Stimulated activated CD4-positive, alpha-beta T cell treated with anti-CD3 and anti-CD28 coated beads, Interleukin-1b, Interleukin-23, amount 100 ng/mL, for 1 hour (primary cell): Measurements from ENCODE around the gene BIRC6.
"Not testable (repeated sequence)": the region's sequence is repeated elsewhere in the genome, so short reads cannot be mapped to it uniquely, and the experiment has no call there.

Experiments
- DNase-seq, 2 donors: peaks; one replicate each; pipeline ENCODE4 v3.0.0-alpha.2; 2020; ENCODE audit warnings: low read depth in 2 of 2

The BIRC6 gene

DNA sequence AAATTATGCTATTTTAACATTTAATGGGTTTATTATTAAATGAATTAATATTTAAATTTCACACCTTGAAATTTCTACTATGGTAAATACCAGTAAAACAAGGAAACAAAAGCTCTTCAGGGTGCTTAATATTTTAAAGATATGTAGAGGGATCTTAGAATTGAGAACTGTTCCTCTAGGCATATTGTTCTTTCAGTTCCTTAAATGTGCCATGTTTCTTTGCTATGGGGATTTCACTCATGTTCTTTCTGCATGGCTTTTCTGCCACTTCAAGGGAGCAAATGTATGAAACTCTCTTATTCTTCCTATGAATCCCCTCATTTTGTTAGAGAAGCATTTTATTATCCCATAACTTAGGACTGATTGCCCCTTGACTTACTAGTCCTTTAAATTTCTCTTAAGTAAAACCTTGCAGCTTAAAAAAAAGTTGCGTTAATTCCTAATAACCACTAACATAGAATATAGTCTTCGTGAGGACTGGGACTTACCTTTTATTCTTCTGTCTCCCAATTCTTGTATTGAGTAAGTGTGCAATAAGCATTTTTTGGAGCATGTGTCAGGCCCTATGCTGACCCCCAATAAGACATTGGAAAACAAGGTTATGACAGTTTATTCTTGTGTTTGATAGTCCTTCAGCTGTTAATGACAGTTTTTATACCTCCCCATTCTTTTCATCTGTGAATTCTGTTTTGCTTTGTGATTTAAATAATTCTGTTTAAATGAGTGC lies 95.7 kb downstream of the BIRC6 start:
- DNase-seq: no peak

DNA sequence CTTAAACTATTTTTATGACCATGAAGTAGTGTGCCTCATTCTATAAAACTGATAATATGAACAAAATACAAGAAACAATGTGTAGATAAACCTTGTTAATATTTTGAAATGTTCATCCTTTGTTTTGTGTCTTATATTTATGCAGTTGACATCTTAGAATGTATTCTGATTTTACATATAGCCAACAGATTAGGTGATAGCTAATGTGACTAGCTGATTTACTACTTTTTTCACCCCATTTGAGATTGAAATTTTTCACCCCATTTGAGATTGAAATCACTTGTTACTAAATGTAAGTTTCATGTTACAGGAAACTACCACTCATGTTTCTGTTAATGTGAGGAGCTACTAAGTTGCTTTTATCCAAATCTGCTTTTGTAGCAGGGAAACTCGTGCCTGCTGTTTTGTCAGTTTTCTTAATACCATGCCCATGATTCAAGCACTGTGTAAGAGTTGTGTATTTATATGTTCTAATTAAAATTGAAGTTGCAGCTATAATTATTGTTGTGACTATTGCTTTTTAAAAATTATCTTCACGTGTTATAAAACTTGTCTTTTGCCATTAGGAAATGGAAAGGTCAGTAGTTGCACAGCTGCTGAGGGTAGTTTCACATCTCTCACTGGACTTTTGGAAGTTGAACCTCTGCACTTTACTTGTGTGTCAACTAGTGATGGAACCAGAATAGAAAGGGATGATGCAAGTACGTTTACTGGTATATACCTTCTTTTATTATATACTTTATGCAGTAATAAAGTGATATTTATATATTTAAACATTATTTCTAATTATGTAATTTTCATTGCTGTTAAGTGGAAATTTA lies 96.6 kb downstream of the BIRC6 start:
- DNase-seq: no peak

DNA sequence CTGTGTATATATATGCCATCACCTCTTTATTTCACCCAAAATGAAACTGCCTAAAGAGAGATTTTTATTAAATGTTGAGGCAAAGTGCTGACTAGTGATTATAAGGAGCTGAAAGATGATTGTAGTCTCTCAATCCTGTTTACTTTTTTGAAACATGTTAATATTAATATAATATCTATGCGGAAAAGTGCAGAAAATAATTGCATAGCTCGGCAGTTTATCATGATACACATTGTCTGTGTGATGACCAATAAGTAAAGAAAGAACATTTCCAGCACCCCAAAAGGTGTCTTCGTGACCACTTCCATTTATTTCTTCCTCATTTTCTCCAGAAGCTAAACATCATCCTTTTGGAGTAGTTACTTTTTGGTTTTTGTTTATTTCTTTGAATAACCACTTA lies 99.0 kb downstream of the BIRC6 start:
- no peak for DNase-seq

DNA sequence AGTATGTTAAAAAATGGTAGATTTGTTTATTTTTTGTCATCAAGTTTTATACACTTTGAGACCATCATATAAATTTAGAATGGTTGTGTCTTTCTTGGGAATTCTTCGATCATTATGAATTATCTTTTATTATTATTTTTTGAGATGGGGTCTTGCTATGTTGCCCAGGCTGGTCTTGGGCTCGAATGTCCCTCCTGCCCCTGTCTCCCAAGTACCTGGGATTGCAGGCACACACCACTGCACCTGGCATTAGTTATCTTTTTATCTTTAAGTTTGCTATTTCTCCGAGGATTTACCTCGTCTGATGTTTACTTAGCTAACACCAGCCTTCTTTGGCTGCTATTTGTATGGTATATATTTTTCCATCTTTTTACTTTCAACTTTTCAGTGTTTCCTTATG lies 100.0 kb downstream of the BIRC6 start:
- DNase-seq: no peak

DNA sequence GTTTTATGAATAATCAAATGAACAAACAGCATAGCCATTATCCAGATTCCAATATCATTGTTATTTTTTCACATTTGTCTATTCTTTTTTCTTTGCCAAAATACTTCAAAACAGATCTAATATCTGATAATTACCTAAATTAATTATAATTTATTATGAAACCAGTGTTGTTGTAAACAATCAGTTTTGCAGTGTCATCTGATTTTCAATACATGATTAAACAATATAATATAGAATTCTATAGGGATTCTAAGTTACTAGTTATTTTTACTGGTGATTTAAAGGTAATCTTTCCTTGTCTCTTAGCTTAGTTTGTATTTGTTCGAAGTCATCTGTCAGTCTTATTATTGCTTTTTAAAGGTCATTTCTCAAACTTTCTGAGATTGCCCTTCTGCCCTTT lies 101.0 kb downstream of the BIRC6 start:
- DNase-seq: no peak

DNA sequence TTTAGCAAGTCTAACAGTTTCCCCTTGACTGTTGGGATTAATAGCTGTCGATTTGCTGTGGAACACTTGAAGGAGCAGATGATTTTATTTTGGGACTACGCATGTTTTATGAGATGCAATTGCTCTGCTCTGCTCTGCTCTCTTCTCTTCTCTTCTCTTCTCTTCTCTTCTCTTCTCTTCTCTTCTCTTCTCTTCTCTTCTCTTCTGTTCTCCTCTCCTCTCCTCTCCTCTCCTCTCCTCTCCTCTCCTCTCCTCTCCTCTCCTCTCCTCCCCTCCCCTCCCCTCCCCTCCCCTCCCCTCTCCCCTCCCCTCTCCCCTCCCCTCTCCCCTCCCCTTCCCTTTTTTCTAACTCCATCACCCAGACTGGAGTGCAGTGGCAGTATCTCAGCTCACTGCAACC lies 104.0 kb downstream of the BIRC6 start:
- DNase-seq: not testable (repeated sequence)

DNA sequence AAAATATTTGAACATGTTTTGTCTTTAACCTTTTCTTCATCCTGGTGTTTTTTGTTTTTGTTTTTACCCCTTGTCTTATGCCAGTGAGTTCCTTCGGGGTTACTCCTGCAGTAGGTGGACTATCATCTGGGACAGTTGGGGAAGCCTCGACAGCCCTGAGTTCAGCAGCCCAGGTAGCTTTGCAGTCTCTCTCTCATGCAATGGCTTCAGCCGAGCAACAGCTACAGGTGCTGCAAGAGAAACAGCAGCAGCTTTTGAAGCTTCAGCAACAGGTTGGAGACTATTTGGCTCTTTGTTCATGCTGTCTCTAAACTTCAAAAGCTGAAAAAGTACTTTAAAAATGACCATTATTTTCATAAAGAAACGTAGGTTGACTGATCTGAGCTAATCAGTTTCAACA lies 106.3 kb downstream of the BIRC6 start:
- DNase-seq: no peak

DNA sequence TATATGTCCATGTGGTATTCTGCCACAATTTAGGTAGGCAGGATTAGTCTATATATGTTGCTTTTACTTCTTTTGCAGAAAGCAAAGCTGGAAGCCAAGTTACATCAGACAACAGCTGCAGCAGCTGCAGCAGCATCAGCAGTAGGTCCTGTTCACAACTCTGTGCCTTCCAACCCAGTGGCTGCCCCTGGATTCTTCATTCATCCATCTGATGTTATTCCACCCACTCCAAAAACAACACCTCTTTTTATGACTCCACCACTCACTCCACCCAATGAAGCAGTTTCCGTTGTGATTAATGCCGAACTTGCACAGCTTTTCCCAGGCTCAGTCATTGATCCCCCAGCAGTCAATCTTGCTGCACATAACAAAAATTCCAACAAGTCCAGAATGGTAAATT lies 107.6 kb downstream of the BIRC6 start:
- DNase-seq: no peak

DNA sequence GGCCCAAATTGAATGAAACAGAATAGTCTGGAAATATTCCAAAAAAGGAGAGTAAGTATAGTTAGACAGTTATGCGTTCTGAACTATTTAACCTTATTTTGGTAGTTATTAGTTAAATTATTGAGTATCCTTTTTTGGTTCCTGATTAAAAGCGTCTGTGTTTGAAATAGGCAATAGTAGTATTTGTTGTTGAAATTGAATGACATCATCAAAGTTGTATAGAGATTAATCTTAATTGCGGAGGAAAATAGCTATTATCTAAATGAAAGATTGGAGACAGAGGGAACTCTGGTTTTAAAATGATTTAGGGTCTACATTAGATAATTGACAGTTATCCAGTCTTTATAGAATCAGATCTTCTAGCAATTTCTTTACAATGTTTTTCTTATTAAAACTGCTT lies 115.8 kb downstream of the BIRC6 start:
- no peak for DNase-seq

DNA sequence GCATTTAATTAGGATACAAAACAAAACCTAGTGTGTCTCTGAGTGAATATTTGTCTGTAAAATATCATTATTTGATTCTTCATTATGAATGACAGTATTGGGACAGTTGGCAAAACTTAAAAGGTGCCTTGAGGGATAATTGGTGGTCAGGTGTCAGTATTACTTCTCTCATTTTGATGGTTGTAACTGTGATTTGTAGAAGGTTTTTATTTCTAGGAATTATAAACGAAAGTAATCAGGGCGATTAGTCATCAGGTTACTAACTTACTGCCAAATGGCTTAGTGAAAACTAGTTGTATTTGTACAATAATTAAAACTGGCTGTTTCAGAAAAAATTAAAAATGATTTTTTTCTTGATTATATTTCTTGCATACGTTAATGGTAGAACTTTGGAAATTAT lies 117.6 kb downstream of the BIRC6 start:
- no peak for DNase-seq

DNA sequence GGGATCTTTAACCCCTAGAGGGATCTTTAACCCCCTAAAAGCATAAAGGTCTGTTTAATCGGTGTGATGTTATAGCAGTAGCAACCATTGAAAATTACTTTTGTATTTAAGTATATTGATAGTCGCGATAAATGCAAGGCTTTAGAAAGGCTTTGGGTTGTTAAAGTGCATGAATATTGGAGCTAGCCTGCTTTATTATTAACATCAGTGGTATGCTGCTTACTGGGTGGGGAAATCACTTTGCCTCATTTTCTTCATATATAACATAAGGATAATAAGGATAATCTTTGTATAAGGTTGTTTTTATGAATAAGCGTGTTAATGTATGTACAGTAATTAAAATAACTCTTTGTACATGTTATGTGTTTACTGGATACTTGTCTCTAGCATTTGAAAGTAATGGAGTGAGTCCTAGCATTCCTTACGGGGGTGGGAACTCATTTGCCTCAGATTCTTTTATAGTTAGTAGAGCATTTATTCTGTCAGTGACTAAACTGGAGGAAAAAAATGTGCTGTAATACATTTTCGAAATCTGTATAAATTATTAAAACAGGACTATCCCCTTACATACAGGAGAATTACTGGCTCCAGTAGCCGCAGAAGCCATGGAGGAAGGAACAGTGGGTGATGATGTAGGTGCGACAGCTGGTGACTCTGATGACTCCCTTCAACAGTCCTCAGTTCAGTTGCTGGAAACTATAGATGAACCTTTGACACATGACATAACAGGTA lies 122.2 kb downstream of the BIRC6 start:
- DNase-seq: no peak

DNA sequence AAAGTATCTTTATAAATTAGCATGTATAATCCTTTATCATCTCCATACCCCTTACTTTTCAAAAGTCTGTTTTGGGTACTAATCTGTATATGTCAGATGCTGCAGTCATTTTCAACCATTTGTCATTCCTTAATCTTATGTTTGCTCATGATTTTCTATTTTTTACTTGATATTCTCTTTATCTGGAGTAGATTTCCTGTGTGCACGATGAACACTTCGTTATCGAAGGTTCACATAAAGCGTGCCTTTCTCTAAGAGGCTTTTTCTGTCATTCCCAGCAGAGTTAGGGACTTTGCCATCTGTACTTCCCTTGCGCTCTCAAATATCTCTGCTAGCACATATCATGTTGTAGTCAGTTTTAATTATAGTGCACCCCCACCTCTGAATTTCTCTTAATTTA lies 123.2 kb downstream of the BIRC6 start:
- no peak for DNase-seq

DNA sequence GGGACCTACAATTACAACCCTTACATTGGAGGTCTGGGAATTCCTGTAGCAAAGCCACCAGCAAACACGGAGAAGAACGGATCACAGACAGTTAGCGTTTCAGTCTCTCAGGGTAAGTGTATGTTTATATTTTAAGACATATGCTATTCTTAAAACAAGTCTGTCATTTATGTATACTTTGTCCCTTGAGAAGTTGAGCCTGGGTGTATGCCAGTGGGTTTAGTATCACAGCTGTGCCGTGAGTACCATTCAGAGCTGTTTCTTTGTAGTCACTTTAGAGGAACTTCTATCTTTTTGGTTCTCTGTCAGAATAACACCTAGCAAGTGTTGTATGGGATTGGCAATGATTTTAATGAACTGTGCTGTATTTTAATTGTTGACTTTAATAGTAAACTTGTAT lies 125.6 kb downstream of the BIRC6 start:
- no peak for DNase-seq

DNA sequence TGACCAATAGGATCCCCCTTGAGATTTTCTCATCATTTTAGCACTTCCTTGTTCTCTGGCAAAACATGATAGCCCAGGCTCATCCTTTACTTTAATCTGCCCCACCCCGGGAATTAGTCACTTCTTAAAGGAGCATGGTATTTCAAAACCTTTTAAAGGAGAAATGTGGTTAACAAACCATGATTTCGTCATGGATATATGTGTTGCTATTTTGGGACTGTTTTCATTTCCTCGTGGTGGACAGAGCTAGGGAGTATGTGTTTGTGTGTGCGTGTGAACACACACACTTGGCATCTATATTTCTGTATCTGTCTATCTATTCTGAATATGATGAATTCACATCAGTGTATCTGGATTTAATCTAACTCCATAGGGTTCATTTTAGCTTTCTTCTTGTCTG lies 128.1 kb downstream of the BIRC6 start:
- no peak for DNase-seq

DNA sequence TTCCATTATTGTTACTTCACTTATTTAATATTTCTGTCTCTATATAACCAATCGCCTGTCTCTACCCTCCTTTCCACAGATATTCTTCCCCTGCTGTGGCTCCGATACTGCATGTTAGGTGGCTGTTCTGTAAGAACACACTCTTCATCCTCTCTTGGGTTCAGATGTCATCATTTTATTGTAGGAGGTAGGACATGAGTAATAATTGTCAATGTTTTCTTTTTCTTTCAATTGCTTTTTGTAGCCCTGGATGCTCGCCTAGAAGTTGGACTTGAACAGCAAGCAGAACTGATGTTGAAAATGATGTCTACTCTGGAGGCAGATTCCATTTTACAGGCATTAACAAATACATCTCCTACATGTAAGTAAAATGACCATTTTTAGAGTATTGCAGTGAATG lies 128.6 kb downstream of the BIRC6 start:
- no peak for DNase-seq

DNA sequence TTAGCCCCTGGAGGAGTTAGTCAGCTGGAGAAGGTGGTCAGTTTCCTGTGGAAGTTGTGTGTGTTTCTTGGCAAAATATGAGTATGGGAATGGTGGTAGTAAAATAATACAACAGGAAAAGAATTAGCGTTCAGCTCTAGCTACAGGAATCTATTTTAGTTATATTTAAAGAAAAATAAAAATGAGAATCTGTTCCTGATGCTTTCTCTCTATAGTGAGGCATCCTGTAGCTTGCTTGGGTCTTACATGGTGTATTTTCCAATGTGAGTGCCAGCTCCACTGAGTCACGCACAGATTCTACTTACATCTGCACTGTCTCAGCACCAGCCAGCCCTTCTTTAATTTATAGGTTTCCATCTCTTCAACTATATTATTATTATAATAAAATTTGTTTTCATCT lies 132.2 kb downstream of the BIRC6 start:
- DNase-seq: no peak

DNA sequence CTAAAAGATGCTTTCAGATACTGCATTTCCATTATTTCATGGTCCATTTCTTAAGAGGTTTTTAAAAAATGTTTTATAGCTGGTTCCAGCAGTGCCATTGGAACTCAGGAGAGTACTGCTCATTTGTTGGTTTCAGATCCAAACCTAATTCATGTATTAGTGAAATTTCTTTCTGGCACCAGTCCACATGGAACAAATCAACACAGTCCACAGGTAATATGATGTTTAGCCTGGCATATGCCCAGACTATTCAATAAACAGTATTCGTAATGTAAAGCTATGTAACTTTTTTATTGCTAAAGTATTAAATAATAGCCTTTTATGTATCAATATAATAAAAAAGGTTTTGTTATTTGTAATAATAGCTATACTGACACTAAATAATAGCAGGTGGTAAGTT lies 134.5 kb downstream of the BIRC6 start:
- no peak for DNase-seq

DNA sequence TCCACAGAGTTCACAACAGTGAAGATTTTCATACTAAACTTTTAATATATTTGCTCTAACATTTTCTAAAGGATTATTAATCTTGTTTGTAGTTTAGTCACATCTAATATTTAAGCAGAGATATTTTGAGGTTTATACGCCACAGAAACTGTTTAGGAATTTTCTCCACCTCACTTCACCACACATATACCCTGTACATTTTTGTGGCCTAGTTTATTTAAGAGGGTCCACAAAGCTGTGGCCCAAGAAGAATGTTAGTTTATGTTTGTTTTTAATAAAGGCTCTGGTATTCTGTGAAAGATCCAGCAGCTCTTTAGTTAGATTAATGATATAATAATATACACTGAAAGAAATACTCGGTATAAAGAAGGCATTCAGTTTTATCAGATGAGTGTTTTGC lies 138.3 kb downstream of the BIRC6 start:
- DNase-seq: no peak

DNA sequence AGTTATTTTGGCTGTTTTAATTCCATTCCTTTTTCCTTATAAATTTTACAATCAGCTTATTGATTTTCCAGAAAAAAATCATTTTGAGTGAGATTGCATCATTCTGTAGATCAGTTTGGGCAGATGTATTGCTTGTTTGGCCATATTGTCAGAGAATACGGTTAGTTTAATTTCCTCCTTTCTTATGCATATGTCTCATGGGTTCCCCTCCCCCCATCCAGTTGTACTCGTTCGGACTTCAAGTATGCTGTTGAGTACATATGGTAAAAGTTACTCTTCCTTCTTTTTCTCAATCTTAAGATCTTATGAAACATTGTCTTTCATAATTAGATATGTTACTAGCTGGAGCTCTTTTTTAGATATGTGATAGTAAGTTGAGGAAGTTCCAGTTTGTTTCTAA lies 139.8 kb downstream of the BIRC6 start:
- no peak for DNase-seq

DNA sequence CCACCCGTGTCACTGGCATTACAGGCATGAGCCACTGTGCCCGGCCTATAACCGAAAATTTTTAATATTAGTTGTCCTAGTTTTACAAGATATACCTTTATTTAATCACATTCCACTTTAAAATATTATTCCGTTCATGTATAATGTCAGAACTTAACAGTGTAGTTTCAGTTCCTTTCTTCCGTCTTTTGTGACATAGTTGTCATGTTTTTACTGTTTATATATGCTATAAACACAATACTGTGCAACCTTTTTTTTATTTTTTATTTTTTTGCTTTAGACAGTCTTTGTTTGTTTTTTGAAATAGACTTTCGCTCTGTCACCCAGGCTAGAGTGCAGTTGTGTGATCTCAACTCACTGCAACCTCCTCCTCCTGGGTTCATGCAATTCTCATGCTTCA lies 141.5 kb downstream of the BIRC6 start:
- no peak for DNase-seq

DNA sequence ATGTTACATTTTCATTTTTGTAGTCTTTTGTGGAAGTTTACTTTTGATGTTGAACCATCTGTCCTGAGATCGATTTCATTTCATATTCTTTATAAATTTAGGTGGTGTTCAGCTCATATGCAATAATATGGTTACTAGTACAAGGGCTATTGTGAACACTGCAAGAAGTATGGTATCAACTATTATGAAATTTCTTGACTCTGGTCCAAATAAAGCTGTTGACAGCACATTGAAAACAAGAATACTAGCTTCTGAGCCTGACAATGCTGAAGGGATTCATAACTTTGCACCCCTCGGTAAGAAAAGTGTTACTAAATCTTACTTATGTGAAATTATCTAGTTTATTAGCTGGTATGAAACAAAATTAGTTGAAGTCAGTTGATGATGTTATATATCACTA lies 146.1 kb downstream of the BIRC6 start:
- no peak for DNase-seq

DNA sequence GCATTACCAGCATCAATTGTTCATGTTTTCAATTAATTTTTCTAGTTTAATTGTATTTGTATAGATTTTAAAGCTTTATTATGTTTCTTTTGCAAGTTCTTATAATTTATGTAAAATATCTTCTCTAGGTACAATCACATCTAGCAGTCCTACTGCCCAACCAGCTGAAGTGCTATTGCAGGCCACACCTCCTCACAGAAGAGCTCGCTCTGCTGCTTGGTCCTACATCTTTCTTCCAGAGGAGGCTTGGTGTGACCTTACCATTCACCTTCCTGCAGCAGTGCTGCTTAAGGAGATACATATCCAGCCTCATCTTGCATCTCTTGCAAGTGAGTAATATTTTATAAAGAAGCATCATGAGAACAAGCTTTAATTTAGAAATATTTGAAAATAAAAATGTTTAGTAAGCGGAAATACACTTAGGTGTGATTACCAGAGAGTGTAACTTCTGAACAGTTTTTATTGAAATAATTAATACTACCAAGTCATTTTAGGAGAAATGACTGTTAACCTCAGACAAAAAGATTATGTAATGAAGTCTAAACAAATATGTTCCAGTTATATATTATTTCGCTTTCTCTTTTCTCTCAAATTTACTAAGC lies 148.2 kb downstream of the BIRC6 start:
- DNase-seq: no peak
